Activated CD4-positive, CD25-positive, alpha-beta regulatory T cell treated with anti-CD3 and anti-CD28 coated beads, Interleukin-2, amount 50 U/mL, for 24 hours (primary cell): ENCODE results near the gene HOXA5.

Experiments used
- ATAC-seq, 2 donors: fragments of 150-1000 bp; cut with Tn5 transposase; one replicate each; pipeline ENCODE4 v1.10.0; 2021; ENCODE audit warnings: mild to moderate bottlenecking in 1 of 2, moderate library complexity in 1 of 2

HOXA5 gene

GRCh38 chr7:27092819-27093110 lies 50.7 kb downstream of the HOXA5 start:
- ATAC-seq = no peak

- no peak for ATAC-seq
Observed at GRCh38 chr7:27091941-27092818, 51.3 kb downstream of the HOXA5 start.

GRCh38 chr7:27091105-27091504 lies 52.4 kb downstream of the HOXA5 start:
- ATAC-seq = no peak
